Measurements from ENCODE around the gene MMP24. TPM values are rescaled to one million over a fixed set of nuclear protein-coding genes. Genes with fewer than 3 reads are reported as not detected.

MMP24 gene
- total RNA-seq, 1 experiment from 2014 or later: 13.0 TPM

DNA sequence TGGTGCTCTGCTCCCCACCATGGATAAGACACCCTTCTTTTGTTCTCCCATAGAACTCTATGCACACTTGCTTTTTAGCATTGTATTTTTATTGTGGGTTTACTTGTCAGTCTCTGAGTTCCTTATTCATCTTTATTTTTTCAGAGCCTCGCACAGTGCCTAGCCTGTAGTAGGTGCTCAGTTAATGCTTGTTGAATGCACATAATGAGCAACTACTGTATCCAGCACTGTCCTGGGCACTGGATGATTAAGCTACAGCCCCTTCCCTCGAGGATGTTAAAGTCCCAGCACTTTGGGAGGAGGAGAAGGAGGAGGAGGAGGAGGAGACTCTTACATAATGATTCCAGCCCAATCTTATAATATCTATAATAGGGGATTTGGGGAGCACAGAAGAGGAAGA is 16.8 kb downstream of the MMP24 start:
- intact Hi-C loops (cut with micrococcal nuclease; ENCODE audit: unreplicated experiment): no loop called here

DNA sequence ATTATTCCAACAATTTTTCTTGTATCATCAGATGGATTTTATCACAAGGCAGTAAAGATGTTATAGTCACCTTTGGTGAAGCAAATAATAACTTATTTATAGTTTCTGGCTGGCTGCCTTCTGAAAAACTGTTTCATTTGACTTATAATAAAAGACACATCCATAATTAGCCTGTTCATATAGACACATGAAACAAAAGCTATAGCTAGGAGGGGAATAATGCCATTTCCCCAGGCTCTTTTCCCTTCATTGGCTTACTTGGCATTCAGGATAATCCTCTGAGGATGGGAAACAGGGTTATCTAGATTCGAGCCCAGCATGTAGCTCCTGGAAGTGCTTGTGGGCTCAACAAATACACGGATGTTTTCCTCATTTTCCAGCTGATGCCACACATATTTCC is 17.5 kb downstream of the MMP24 start:
- peaks cover 23% of the 10 kb centered on the region for H3K4me1 Mint-ChIP-seq (ENCODE audit: low read depth, unreplicated experiment)
- H3K9me3 ChIP-seq: no peaks in the 10 kb centered on the region
- DNase-seq: no peak
- H3K36me3 ChIP-seq (ENCODE audit: control insufficient read depth, insufficient read depth, low read length): no peaks in the 10 kb centered on the region
- intact Hi-C loops (cut with micrococcal nuclease; ENCODE audit: unreplicated experiment): no loop called here
- TF ChIP-seq, protein P1, sequence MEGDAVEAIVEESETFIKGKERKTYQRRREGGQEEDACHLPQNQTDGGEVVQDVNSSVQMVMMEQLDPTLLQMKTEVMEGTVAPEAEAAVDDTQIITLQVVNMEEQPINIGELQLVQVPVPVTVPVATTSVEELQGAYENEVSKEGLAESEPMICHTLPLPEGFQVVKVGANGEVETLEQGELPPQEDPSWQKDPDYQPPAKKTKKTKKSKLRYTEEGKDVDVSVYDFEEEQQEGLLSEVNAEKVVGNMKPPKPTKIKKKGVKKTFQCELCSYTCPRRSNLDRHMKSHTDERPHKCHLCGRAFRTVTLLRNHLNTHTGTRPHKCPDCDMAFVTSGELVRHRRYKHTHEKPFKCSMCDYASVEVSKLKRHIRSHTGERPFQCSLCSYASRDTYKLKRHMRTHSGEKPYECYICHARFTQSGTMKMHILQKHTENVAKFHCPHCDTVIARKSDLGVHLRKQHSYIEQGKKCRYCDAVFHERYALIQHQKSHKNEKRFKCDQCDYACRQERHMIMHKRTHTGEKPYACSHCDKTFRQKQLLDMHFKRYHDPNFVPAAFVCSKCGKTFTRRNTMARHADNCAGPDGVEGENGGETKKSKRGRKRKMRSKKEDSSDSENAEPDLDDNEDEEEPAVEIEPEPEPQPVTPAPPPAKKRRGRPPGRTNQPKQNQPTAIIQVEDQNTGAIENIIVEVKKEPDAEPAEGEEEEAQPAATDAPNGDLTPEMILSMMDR (IDR thresholded peaks at IDR 0.05; ENCODE audit: insufficient read depth in 1 of 2, low read depth in 1 of 2, low read length in 1 of 2, severe bottlenecking in 1 of 2, unreplicated experiment in 1 of 2): no peak
- H3K27me3 Mint-ChIP-seq (ENCODE audit: insufficient read depth, unreplicated experiment): no peaks in the 10 kb centered on the region
- POLR2A ChIA-PET: no interaction called here
- no TSS peak for BruUV-seq (replicated peaks)
- H3K36me3 Mint-ChIP-seq (ENCODE audit: insufficient read depth, unreplicated experiment): no peaks in the 10 kb centered on the region
- no peaks in the 10 kb centered on the region for H3K27me3 ChIP-seq (replicated peaks; ENCODE audit: control insufficient read depth, insufficient read depth, low read length)
- no peak overlapping the region for H3K4me3 ChIP-seq (ENCODE audit: low read depth, low read length)
- no peak overlapping the region for H3K27ac Mint-ChIP-seq (ENCODE audit: unreplicated experiment)
- H3K9me3 Mint-ChIP-seq (ENCODE audit: unreplicated experiment): no peaks in the 10 kb centered on the region
- H3K4me3 Mint-ChIP-seq (ENCODE audit: unreplicated experiment): no peak overlapping the region
- peaks cover 16% of the 10 kb centered on the region for H3K4me1 ChIP-seq
- CTCF ChIA-PET: interaction anchor here (1.2 kb wide), 1 partner anchor 99 kb away, joined by 3 read pairs; no protein-coding TSS in a partner anchor

More for the DNA sequence above, 16.8 kb downstream of the MMP24 start:
- Mint-ChIP-seq H3K27ac (ENCODE audit: unreplicated experiment) (no peak overlapping the region), H3K4me3 (ENCODE audit: unreplicated experiment) (no peak overlapping the region), H3K9me3 (ENCODE audit: unreplicated experiment) (no peaks in the 10 kb centered on the region), H3K36me3 (ENCODE audit: insufficient read depth, unreplicated experiment) (no peaks in the 10 kb centered on the region), H3K4me1 (ENCODE audit: low read depth, unreplicated experiment) (peaks cover 23% of the 10 kb centered on the region), H3K27me3 (ENCODE audit: insufficient read depth, unreplicated experiment) (no peaks in the 10 kb centered on the region)
- Histone ChIP-seq H3K4me3 (ENCODE audit: low read depth, low read length) (no peak overlapping the region), H3K36me3 (ENCODE audit: control insufficient read depth, insufficient read depth, low read length) (no peaks in the 10 kb centered on the region), H3K9me3 (no peaks in the 10 kb centered on the region), H3K27me3 (replicated peaks; ENCODE audit: control insufficient read depth, insufficient read depth, low read length) (no peaks in the 10 kb centered on the region), H3K4me1 (peaks cover 16% of the 10 kb centered on the region)
- TF ChIP-seq, protein P1 (IDR thresholded peaks at IDR 0.05; ENCODE audit: insufficient read depth in 1 of 2, low read depth in 1 of 2, low read length in 1 of 2, severe bottlenecking in 1 of 2, unreplicated experiment in 1 of 2): no peak
- no peak for DNase-seq
- ChIA-PET CTCF (no interaction called here), POLR2A (interaction anchor here (0.5 kb wide), 1 partner anchor 20 kb away, joined by 5 read pairs; no protein-coding TSS in a partner anchor)
- BruUV-seq (replicated peaks): no TSS peak

GRCh38 chr20:35246723-35247122 is 20.2 kb downstream of the MMP24 start:
- ChIA-PET CTCF (no interaction called here), POLR2A (no interaction called here)
- Mint-ChIP-seq H3K27me3 (ENCODE audit: insufficient read depth, unreplicated experiment) (no peaks in the 10 kb centered on the region), H3K36me3 (ENCODE audit: insufficient read depth, unreplicated experiment) (no peaks in the 10 kb centered on the region), H3K4me3 (ENCODE audit: unreplicated experiment) (no peak overlapping the region), H3K9me3 (ENCODE audit: unreplicated experiment) (no peaks in the 10 kb centered on the region), H3K4me1 (ENCODE audit: low read depth, unreplicated experiment) (peaks cover 7% of the 10 kb centered on the region), H3K27ac (ENCODE audit: unreplicated experiment) (no peak overlapping the region)
- DNase-seq: no peak
- Histone ChIP-seq H3K4me3 (ENCODE audit: low read depth, low read length) (no peak overlapping the region), H3K9me3 (no peaks in the 10 kb centered on the region), H3K27me3 (replicated peaks; ENCODE audit: control insufficient read depth, insufficient read depth, low read length) (no peaks in the 10 kb centered on the region), H3K36me3 (ENCODE audit: control insufficient read depth, insufficient read depth, low read length) (no peaks in the 10 kb centered on the region), H3K4me1 (no peaks in the 10 kb centered on the region)
- BruUV-seq (replicated peaks): no TSS peak
- TF ChIP-seq, protein P1 (IDR thresholded peaks at IDR 0.05; ENCODE audit: insufficient read depth in 1 of 2, low read depth in 1 of 2, low read length in 1 of 2, severe bottlenecking in 1 of 2, unreplicated experiment in 1 of 2): no peak
- intact Hi-C loops (cut with micrococcal nuclease; ENCODE audit: unreplicated experiment): no loop called here

Measured in Caco-2 (cell line).